K562 (cell line): Measurements from ENCODE around the gene ERCC1. TPM values are rescaled to one million over a fixed set of nuclear protein-coding genes. Genes with fewer than 3 reads are reported as not detected.
A peak's percentile ranks its signal among the peaks of the same experiment; 100 is the strongest.

ENCODE experiments used
- CREB1 ChIP-seq, 2 experiments: sonication (generic) in 1 of 2; formaldehyde crosslinking in 1 of 2; IDR thresholded peaks; 2 replicates each; pipeline versions ENCODE4 v1.6.1 to v1.8.0; 2012 to 2022; ENCODE audit warnings: inconsistent platforms in 1 of 2, mild to moderate bottlenecking in 1 of 2, missing genetic modification reagents in 1 of 2, moderate library complexity in 1 of 2
- DACH1 ChIP-seq: fragments of 450-650 bp; IDR thresholded peaks from 2 replicates; pipeline ENCODE4 v1.6.1; 2018; ENCODE audit not compliant: partially characterized antibody
- E2F3 ChIP-seq: fragments of 250-450 bp; sonication (Bioruptor Pico); IDR thresholded peaks from 2 replicates; pipeline ENCODE4 v1.4.0; 2020; ENCODE audit warnings: mild to moderate bottlenecking
- EZH2 ChIP-seq: IDR thresholded peaks from 2 replicates; pipeline ENCODE4 v1.6.1; 2012; ENCODE audit warnings: low read depth, mild to moderate bottlenecking, inconsistent platforms, low read length, borderline replicate concordance
- GABPB2 ChIP-seq: fragments of 250-450 bp; sonication (Bioruptor Pico); conservative IDR thresholded peaks from 2 replicates; pipeline ENCODE4 v1.5.1; 2021; ENCODE audit warnings: mild to moderate bottlenecking
- KAT7 ChIP-seq: sonication (generic); formaldehyde crosslinking; IDR thresholded peaks from 2 replicates; pipeline ENCODE4 v1.8.0; 2022; ENCODE audit warnings: missing genetic modification reagents, mild to moderate bottlenecking, borderline replicate concordance
- MEF2D ChIP-seq: conservative IDR thresholded peaks from 2 replicates; pipeline ENCODE4 v1.6.1; 2016; ENCODE audit warnings: low read depth, missing genetic modification characterization, missing compliant biosample characterization
- NBN ChIP-seq: fragments of 450-650 bp; IDR thresholded peaks from 2 replicates; pipeline ENCODE4 v1.6.1; 2016; ENCODE audit warnings: low read depth, mild to moderate bottlenecking
- NFE2L1 ChIP-seq: fragments of 450-650 bp; IDR thresholded peaks from 2 replicates; pipeline ENCODE4 v1.6.1; 2016; ENCODE audit warnings: missing genetic modification characterization, low read depth, mild to moderate bottlenecking, missing compliant biosample characterization, moderate library complexity, borderline replicate concordance
- SIX5 ChIP-seq, 2 experiments: IDR thresholded peaks; 2 replicates each; pipeline ENCODE4 v1.6.1; 2011; ENCODE audit warnings: low read length in 2 of 2, borderline replicate concordance in 1 of 2, low read depth in 1 of 2, mild to moderate bottlenecking in 1 of 2, moderate library complexity in 1 of 2; ENCODE audit not compliant: insufficient read depth in 1 of 2
- SMAD3 ChIP-seq: fragments of 450-650 bp; formaldehyde crosslinking; conservative IDR thresholded peaks from 2 replicates; pipeline ENCODE4 v1.4.0; 2020; ENCODE audit warnings: mild to moderate bottlenecking
- WHSC1 ChIP-seq: IDR thresholded peaks from one replicate; pipeline ENCODE4 v1.6.1; 2012; ENCODE audit warnings: low read length, control low read depth, inconsistent platforms
- YBX1 ChIP-seq: fragments of 450-650 bp; IDR thresholded peaks from 2 replicates; pipeline ENCODE4 v1.7.1; 2016; ENCODE audit warnings: mild to moderate bottlenecking
- ZBTB33 ChIP-seq: sonication (generic); formaldehyde crosslinking; IDR thresholded peaks from 2 replicates; pipeline ENCODE4 v1.8.1; 2023; ENCODE audit warnings: mild to moderate bottlenecking, missing genetic modification reagents
- ZFP91 ChIP-seq: sonication (generic); formaldehyde crosslinking; IDR thresholded peaks from 2 replicates; pipeline ENCODE4 v1.8.0; 2022; ENCODE audit warnings: mild to moderate bottlenecking, missing genetic modification reagents
- ZNF584 ChIP-seq: fragments of 200-800 bp; sonication (Bioruptor generic); IDR thresholded peaks from 2 replicates; pipeline ENCODE4 v1.6.1; 2016; ENCODE audit warnings: low read depth, mild to moderate bottlenecking, missing genetic modification characterization, missing compliant biosample characterization
- polyA plus RNA-seq, 8 experiments: library from polyadenylated mRNA; depleted of rRNA in 4 of 8; stranded (reverse) in 5 of 8; unstranded in 3 of 8; fragments of >200 nt; fragmentation: Nextera tagmentation in 2 of 8; fragmentation: Illumina TruSeq in 1 of 8; extraction: Ambion mirVana in 2 of 8; extraction: Trizol in 1 of 8; gene quantifications; 2 replicates each; pipeline versions ENCODE4 v1.2.1 to v1.2.3, GENCODE V29; 2011 to 2014; ENCODE audit warnings: inconsistent platforms in 1 of 8, missing spikeins in 1 of 8
- total RNA-seq, 7 experiments: library from RNA; depleted of rRNA in 6 of 7; stranded (reverse); fragments of >200 nt in 6 of 7; fragmentation: Illumina TruSeq in 2 of 7; extraction: Trizol in 2 of 7; gene quantifications; 2 replicates each; pipeline versions ENCODE4 v1.2.1 to v1.2.3, GENCODE V29; 2011 to 2021; ENCODE audit warnings: low replicate concordance in 1 of 7
- TF ChIP-seq, protein P1 (sequence below), 3 experiments: fragments of 200-800 bp in 1 of 3; fragments of 250-450 bp in 1 of 3; fragments of 450-650 bp in 1 of 3; sonication (Bioruptor Pico) in 1 of 3; sonication (Bioruptor generic) in 1 of 3; formaldehyde crosslinking in 1 of 3; IDR thresholded peaks; 2 replicates each; pipeline versions ENCODE4 v1.6.1 to v1.8.0; 2016 to 2022; ENCODE audit warnings: mild to moderate bottlenecking in 2 of 3, missing genetic modification characterization in 2 of 3, missing compliant biosample characterization in 1 of 3, moderate library complexity in 1 of 3

The ERCC1 gene
- total and polyA plus RNA-seq, 9 of the 15 experiments (the other 6 are each of a cell fraction or from before 2014, with no cell fraction given), result 9.3 to 92.6 (median 60.0) TPM

GRCh38 chr19:45404557-45405434 is 18.9 kb downstream of the ERCC1 start, which contains the start of gene PPP1R13L (continued):
- TF ChIP-seq ZBTB33 (0 out of 2 replicates have a peak, but pooled peaks have one; percentile 42), NBN (peak; percentile 68; the same call in 1 of the 2 replicates), ZFP91 (no peak), NFE2L1 (tag) (no peak), MEF2D (0 out of 2 replicates have a peak, but pooled peaks have one; percentile 14), DACH1 (no peak), EZH2 (no peak), SMAD3 (CRISPR knock-in tag) (no peak), WHSC1 (no peak), YBX1 (no peak), GABPB2 (CRISPR knock-in tag) (no peak), E2F3 (CRISPR knock-in tag) (no peak), SIX5 (IDR thresholded peaks at IDR 0.05; ENCODE audit: borderline replicate concordance in 1 of 2, insufficient read depth in 1 of 2, low read depth in 1 of 2, low read length in 2 of 2) (peak; percentile 29 to 46; a peak in 2 of 4 replicates), CREB1 (IDR thresholded peaks at IDR 0.05) (no peak; the same call in 1 of the 2 replicates), CREB1 (CRISPR knock-in tag; IDR thresholded peaks at IDR 0.05) (peak; percentile 51; the same call in 1 of the 2 replicates), ZNF584 (CRISPR knock-in tag) (no peak), KAT7 (peak; percentile 77; the same call in 1 of the 2 replicates)
- TF ChIP-seq, protein P1, sequence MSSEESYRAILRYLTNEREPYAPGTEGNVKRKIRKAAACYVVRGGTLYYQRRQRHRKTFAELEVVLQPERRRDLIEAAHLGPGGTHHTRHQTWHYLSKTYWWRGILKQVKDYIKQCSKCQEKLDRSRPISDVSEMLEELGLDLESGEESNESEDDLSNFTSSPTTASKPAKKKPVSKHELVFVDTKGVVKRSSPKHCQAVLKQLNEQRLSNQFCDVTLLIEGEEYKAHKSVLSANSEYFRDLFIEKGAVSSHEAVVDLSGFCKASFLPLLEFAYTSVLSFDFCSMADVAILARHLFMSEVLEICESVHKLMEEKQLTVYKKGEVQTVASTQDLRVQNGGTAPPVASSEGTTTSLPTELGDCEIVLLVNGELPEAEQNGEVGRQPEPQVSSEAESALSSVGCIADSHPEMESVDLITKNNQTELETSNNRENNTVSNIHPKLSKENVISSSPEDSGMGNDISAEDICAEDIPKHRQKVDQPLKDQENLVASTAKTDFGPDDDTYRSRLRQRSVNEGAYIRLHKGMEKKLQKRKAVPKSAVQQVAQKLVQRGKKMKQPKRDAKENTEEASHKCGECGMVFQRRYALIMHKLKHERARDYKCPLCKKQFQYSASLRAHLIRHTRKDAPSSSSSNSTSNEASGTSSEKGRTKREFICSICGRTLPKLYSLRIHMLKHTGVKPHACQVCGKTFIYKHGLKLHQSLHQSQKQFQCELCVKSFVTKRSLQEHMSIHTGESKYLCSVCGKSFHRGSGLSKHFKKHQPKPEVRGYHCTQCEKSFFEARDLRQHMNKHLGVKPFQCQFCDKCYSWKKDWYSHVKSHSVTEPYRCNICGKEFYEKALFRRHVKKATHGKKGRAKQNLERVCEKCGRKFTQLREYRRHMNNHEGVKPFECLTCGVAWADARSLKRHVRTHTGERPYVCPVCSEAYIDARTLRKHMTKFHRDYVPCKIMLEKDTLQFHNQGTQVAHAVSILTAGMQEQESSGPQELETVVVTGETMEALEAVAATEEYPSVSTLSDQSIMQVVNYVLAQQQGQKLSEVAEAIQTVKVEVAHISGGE (CRISPR knock-in tag; IDR thresholded peaks at IDR 0.05), result no peak
